HCT116 (cell line): Measurements from ENCODE around the gene PATL2.

Source experiments
- CEBPB ChIP-seq: IDR thresholded peaks from 2 replicates; pipeline ENCODE4 v1.6.1; 2012; ENCODE audit warnings: low read depth
- CTCF ChIP-seq, 3 experiments: fragments of 200-600 bp in 1 of 3; sonication (generic) in 1 of 3; IDR thresholded peaks in 2 of 3; conservative IDR thresholded peaks in 1 of 3; 2 replicates each; pipeline ENCODE4 v1.5.1; 2012 to 2017; ENCODE audit warnings: low read depth in 2 of 3, low read length in 2 of 3, antibody characterized with exemption in 1 of 3, borderline replicate concordance in 1 of 3, control low read depth in 1 of 3, mild to moderate bottlenecking in 1 of 3, mixed read lengths in 1 of 3, mixed run types in 1 of 3, moderate library complexity in 1 of 3; ENCODE audit not compliant: insufficient read depth in 1 of 3
- EZH2phosphoT487 ChIP-seq: fragments of 200-600 bp; IDR thresholded peaks from 2 replicates; pipeline ENCODE4 v1.6.1; 2018; ENCODE audit warnings: antibody characterized with exemption, borderline replicate concordance
- POLR2A ChIP-seq: IDR thresholded peaks from 2 replicates; pipeline ENCODE4 v1.7.0; 2011; ENCODE audit warnings: borderline replicate concordance; ENCODE audit not compliant: insufficient read depth, insufficient read length; ENCODE audit errors: extremely low read depth
- POLR2AphosphoS5 ChIP-seq: IDR thresholded peaks from 2 replicates; pipeline ENCODE4 v1.6.1; 2011; ENCODE audit warnings: mild to moderate bottlenecking, low read depth, low read length, moderate library complexity
- RAD21 ChIP-seq: IDR thresholded peaks from 2 replicates; pipeline ENCODE4 v1.6.1; 2012; ENCODE audit warnings: low read depth, mild to moderate bottlenecking
- SRF ChIP-seq: IDR thresholded peaks from 2 replicates; pipeline ENCODE4 v1.6.1; 2012; ENCODE audit warnings: low read depth

GRCh38 chr15:44654858-44655257 lies 56.3 kb downstream of the PATL2 start:
- no peak for TF ChIP-seq POLR2AphosphoS5
- no peak for TF ChIP-seq SRF
- TF ChIP-seq CTCF (IDR thresholded peaks at IDR 0.05 in 2 of 3, conservative IDR thresholded peaks at IDR 0.05 in 1 of 3; ENCODE audit: borderline replicate concordance in 1 of 3, insufficient read depth in 1 of 3, low read depth in 2 of 3, low read length in 2 of 3): no peak
- no peak for TF ChIP-seq POLR2A
- no peak for TF ChIP-seq EZH2phosphoT487
- TF ChIP-seq RAD21: no peak
- TF ChIP-seq CEBPB: no peak
